Chondrocyte (in vitro differentiated cells): Measurements from ENCODE around the gene TAS2R10. TPM values are rescaled to one million over a fixed set of nuclear protein-coding genes. Genes with fewer than 3 reads are reported as not detected.

Experiments
- DNase-seq: peaks from one replicate; pipeline ENCODE4 v3.0.0; 2021; ENCODE audit warnings: mixed read lengths, low spot score
- H3K27ac Mint-ChIP-seq: one replicate; pipeline ENCODE4 v1.8.0; 2021; ENCODE audit warnings: mild to moderate bottlenecking, moderate library complexity, mixed read lengths; ENCODE audit not compliant: unreplicated experiment
- H3K27me3 Mint-ChIP-seq: 2 replicates; pipeline ENCODE4 v1.8.0; 2021; ENCODE audit warnings: low read depth, mixed read lengths
- H3K36me3 Mint-ChIP-seq: 2 replicates; pipeline ENCODE4 v1.8.0; 2021; ENCODE audit warnings: low read depth, mixed read lengths
- H3K4me1 Mint-ChIP-seq: 2 replicates; pipeline ENCODE4 v1.8.0; 2021; ENCODE audit warnings: low read depth, mild to moderate bottlenecking, mixed read lengths
- H3K4me3 Mint-ChIP-seq: one replicate; pipeline ENCODE4 v1.8.0; 2021; ENCODE audit warnings: mild to moderate bottlenecking, moderate library complexity, mixed read lengths; ENCODE audit not compliant: unreplicated experiment
- H3K9me3 Mint-ChIP-seq: 2 replicates; pipeline ENCODE4 v1.8.0; 2021; ENCODE audit warnings: low read depth, mixed read lengths
- total RNA-seq: library from RNA; stranded (reverse); gene quantifications from 3 replicates; pipeline ENCODE4 v1.2.1, GENCODE V29; 2021
- TF ChIP-seq, protein P1 (sequence below): fragments of 200-600 bp; sonication (generic); IDR thresholded peaks from 2 replicates; pipeline ENCODE4 v1.5.0; 2021; ENCODE audit warnings: antibody characterized with exemption, mild to moderate bottlenecking, moderate library complexity

The TAS2R10 gene
- total RNA-seq, 1 donor from 2014 or later: 0.47 TPM

DNA sequence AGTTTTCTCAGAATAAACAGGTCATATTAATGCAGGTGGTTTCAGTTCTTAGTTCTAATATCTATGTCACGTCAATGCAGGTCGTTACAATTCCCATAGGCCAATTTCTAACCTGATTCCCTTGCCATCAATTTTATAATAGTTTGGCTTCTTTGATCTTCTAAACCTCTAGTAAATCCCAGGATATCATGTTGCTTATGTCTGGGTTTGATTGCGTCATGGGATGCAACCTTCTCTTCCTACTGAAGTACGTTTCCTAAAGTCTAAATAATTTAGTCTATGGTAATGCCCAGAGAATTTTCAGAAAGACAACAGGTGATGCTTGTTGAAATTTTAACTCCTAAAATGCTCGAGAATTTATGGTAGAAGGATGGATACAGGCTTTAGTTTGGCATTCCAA is 42.9 kb downstream of the TAS2R10 start:
- no peaks in the 10 kb centered on the region for H3K4me1 Mint-ChIP-seq
- TF ChIP-seq, protein P1, sequence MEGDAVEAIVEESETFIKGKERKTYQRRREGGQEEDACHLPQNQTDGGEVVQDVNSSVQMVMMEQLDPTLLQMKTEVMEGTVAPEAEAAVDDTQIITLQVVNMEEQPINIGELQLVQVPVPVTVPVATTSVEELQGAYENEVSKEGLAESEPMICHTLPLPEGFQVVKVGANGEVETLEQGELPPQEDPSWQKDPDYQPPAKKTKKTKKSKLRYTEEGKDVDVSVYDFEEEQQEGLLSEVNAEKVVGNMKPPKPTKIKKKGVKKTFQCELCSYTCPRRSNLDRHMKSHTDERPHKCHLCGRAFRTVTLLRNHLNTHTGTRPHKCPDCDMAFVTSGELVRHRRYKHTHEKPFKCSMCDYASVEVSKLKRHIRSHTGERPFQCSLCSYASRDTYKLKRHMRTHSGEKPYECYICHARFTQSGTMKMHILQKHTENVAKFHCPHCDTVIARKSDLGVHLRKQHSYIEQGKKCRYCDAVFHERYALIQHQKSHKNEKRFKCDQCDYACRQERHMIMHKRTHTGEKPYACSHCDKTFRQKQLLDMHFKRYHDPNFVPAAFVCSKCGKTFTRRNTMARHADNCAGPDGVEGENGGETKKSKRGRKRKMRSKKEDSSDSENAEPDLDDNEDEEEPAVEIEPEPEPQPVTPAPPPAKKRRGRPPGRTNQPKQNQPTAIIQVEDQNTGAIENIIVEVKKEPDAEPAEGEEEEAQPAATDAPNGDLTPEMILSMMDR: no peak
- no peak overlapping the region for H3K27ac Mint-ChIP-seq
- H3K9me3 Mint-ChIP-seq: no peaks in the 10 kb centered on the region
- no peaks in the 10 kb centered on the region for H3K36me3 Mint-ChIP-seq
- H3K4me3 Mint-ChIP-seq: no peak overlapping the region
- no peak for DNase-seq
- peaks cover 18% of the 10 kb centered on the region for H3K27me3 Mint-ChIP-seq

DNA sequence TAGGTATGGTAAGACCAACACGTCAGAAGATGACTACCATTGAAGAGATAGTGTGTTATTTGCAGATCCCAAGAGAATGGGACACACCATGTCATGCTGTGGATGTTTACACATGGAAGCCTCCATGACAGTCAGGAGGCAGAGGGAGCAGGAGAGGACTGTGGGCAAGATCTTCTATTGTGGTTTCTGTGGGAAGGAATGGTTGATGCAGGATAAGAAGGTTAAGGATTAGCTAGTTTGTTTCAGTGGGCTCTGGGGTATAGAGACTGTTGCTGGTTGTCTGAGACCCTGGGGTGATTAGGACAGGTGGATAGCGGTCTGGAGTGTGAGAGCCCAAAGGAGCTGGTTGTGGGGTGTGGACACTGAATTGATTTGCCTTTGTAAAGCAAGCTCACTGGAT is 47.1 kb downstream of the TAS2R10 start:
- H3K27ac Mint-ChIP-seq: no peak overlapping the region
- H3K9me3 Mint-ChIP-seq: no peaks in the 10 kb centered on the region

More for the DNA sequence above, 47.1 kb downstream of the TAS2R10 start:
- Mint-ChIP-seq H3K4me3 (no peak overlapping the region), H3K27me3 (peaks cover 31% of the 10 kb centered on the region), H3K36me3 (no peaks in the 10 kb centered on the region), H3K4me1 (no peaks in the 10 kb centered on the region)
- no peak for DNase-seq
- TF ChIP-seq, protein P1: no peak

Other genes with a start within 250 kb of the TAS2R10 start
- gene MAGOHB, start 212.7 kb downstream of the TAS2R10 start, total RNA-seq: 32.7 to 40.9 TPM (median 35.8 TPM) in 3 replicates
- 0.12 to 0.31 TPM (median 0.15 TPM) in 3 replicates for gene STYK1, start 152.3 kb downstream of the TAS2R10 start, total RNA-seq
- gene YBX3, start 103.0 kb downstream of the TAS2R10 start, total RNA-seq: 249 to 281 TPM (median 267 TPM) in 3 replicates
- gene TAS2R7, start 23.7 kb downstream of the TAS2R10 start, total RNA-seq: not detected in 3 replicates
- gene TAS2R8, start 19.1 kb downstream of the TAS2R10 start, total RNA-seq: not detected in 3 replicates
- gene TAS2R9, start 16.2 kb downstream of the TAS2R10 start, total RNA-seq: 0.53 TPM in 1 of 3 replicates, not detected in the others
- gene PRR4, start 23.1 kb upstream of the TAS2R10 start, total RNA-seq: 2.3 to 3.9 TPM (median 3.6 TPM) in 3 replicates
- gene PRH1, start 57.9 kb upstream of the TAS2R10 start, total RNA-seq: 7.2 to 13.6 TPM (median 12.1 TPM) in 3 replicates
- 0.49 to 2.5 TPM (median 0.85 TPM) in 3 replicates for gene TAS2R13, start 83.2 kb upstream of the TAS2R10 start, total RNA-seq
- not detected in 3 replicates for gene PRH2, start 102.9 kb upstream of the TAS2R10 start, total RNA-seq
- gene TAS2R14, start 112.9 kb upstream of the TAS2R10 start, total RNA-seq: 2.4 to 4.0 TPM (median 2.6 TPM) in 3 replicates
- 0.46 to 1.8 TPM (median 0.95 TPM) in 3 replicates for gene TAS2R50, start 160.6 kb upstream of the TAS2R10 start, total RNA-seq
- 0.49 to 2.6 TPM (median 0.82 TPM) in 3 replicates for gene TAS2R20, start 171.9 kb upstream of the TAS2R10 start, total RNA-seq
- 1.4 to 2.2 TPM (median 1.9 TPM) in 3 replicates for gene TAS2R19, start 196.3 kb upstream of the TAS2R10 start, total RNA-seq
- gene TAS2R31, start 205.0 kb upstream of the TAS2R10 start, total RNA-seq: 1.1 to 3.8 TPM (median 1.7 TPM) in 3 replicates
- gene TAS2R46, start 235.9 kb upstream of the TAS2R10 start, total RNA-seq: 0.51 to 1.1 TPM (median 0.70 TPM) in 3 replicates